Spleen (tissue), 7 donors: ENCODE measurements around the gene CACNA1C.

Experiments used
- POLR2A ChIP-seq, 3 donors: fragments of 450-650 bp; IDR thresholded peaks; one replicate each; pipeline ENCODE4 v1.5.1; 2017; ENCODE audit warnings: antibody characterized with exemption in 3 of 3, mild to moderate bottlenecking in 1 of 3
- POLR2AphosphoS5 ChIP-seq, 3 donors: sonication (generic); formaldehyde crosslinking; IDR thresholded peaks; one replicate each; pipeline ENCODE4 v1.5.1; 2017; ENCODE audit warnings: antibody characterized with exemption in 3 of 3
- TF ChIP-seq, protein P1 (sequence below), 11 experiments: fragments of 200-600 bp in 7 of 11; fragments of 450-650 bp in 4 of 11; sonication (generic) in 4 of 11; IDR thresholded peaks in 8 of 11; conservative IDR thresholded peaks in 3 of 11; 1 replicate in 7 of 11; 2 replicates in 4 of 11; pipeline versions ENCODE4 v1.4.0 to v1.8.0; 2016 to 2021; ENCODE audit warnings: antibody characterized with exemption in 11 of 11, inconsistent platforms in 4 of 11, mild to moderate bottlenecking in 1 of 11
- donor health status: DM: no; HTN: no; CAD: no; lungs with moderate emphysema.
- donor health status: DM: no; HTN: no; CAD: no.
- donor health status: DM: no; HTN: no; CAD: no.

DNA sequence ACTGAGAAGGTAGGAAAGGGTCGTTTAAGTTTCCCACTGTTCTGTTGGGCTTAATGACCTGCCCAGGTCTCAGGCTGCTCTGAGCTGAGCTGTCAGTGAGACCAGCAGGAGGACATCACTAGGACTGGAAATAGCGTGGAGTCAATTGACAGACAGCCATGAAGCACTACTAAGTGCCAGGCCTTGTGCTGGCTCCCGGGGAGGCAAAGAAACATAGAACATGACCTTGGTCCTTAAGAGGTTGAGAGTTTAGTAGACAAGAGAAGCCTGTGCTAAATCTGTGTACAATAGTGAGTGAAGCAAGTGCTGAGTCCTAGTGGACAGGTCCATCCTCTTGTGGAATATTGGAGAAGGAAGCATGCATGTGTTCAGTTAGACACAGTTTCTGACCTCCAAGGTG lies 239.2 kb downstream of the CACNA1C start:
- TF ChIP-seq, protein P1, sequence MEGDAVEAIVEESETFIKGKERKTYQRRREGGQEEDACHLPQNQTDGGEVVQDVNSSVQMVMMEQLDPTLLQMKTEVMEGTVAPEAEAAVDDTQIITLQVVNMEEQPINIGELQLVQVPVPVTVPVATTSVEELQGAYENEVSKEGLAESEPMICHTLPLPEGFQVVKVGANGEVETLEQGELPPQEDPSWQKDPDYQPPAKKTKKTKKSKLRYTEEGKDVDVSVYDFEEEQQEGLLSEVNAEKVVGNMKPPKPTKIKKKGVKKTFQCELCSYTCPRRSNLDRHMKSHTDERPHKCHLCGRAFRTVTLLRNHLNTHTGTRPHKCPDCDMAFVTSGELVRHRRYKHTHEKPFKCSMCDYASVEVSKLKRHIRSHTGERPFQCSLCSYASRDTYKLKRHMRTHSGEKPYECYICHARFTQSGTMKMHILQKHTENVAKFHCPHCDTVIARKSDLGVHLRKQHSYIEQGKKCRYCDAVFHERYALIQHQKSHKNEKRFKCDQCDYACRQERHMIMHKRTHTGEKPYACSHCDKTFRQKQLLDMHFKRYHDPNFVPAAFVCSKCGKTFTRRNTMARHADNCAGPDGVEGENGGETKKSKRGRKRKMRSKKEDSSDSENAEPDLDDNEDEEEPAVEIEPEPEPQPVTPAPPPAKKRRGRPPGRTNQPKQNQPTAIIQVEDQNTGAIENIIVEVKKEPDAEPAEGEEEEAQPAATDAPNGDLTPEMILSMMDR (IDR thresholded peaks at IDR 0.05 in 8 of 11, conservative IDR thresholded peaks at IDR 0.05 in 3 of 11): no peak
- TF ChIP-seq POLR2AphosphoS5 (IDR thresholded peaks at IDR 0.05) (peak in 2 of 3 donors; percentile 28 to 35), POLR2A (IDR thresholded peaks at IDR 0.05) (no peak)
